GM19043 (cell line): ENCODE measurements around the gene TANK.
"Not testable (repeated sequence)": the region's sequence is repeated elsewhere in the genome, so short reads cannot be mapped to it uniquely, and the experiment has no call there.

Experiments
- ATAC-seq: cut with Tn5 transposase; IDR thresholded peaks from one replicate; pipeline ENCODE4 v1.9.1; 2021; ENCODE audit warnings: low read depth; ENCODE audit not compliant: unreplicated experiment

TANK gene

DNA sequence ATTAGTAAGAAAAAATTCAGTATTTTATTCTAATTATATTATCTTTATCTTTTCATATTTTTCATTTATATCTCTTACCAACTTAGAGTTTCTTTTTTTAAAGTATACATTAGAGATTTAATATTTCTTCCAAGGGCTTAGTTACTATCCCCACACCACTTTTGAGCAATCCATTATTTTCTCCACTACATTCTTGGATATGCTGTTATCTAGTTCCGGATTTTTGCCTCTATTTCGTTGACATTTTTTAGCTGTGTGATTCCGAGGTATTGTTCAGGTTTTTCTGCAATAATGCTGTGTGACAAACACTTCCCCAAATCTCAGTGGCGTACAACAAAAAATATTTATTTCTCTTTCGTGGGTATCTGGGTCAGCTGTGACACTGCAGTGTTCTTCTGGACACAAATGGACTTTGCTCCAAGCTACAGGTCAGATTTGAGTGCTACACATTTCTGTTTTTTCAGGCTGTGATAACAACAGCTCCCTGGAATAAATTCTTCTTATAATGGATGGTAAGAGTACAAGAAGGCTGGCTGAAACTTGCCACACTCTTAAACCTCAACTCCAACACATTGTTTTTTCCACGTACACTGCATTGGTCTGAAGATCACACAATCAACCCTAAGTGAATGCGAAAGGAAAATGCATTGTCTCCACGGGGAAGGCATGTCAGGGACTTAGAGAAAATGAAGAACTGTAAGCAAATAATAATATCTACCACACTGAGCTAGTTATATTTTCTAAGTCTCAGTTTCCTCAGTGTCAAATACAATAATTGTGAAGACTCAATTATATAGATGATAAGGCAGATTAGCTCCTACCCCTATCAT, 97.1 kb downstream of the TANK start:
- no peak for ATAC-seq

DNA sequence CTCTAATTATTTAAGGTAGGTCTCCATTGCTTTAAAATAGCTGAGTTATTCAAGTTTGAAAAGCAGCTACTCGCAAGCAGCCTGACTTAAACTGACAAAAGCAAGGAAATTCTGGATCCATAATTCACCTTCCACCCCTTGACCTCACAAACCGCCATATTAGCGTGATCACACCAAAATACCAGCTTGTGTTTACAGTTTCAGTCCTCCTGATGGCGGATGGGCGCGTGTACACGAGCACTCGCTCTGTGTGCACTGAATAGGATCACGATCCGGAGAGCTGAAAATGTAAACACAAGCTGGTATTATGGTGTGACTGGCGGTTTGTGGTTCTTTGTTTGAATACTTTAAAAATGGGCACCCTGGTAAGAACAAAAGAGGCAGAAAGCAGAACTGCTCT, 105.6 kb downstream of the TANK start:
- no peak for ATAC-seq

DNA sequence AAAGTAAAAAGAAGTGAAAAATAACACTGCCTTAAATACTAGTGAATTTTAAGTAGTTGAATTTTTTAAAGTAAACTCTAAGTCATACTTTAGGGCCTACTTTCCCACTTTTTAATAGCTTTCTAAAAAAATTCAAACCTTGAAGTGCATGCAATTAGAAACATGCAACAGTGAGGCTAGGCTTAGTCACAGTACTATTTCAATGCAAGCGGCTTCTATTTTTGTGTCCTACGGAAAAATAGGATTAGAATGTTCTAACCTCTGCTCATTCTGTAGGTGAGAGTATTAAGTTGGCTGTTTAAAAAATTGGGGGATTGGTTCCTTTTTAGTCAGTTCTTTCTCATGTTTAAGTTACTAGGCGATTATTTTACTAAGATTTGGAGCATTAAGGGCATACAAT, 108.9 kb downstream of the TANK start:
- ATAC-seq: no peak

DNA sequence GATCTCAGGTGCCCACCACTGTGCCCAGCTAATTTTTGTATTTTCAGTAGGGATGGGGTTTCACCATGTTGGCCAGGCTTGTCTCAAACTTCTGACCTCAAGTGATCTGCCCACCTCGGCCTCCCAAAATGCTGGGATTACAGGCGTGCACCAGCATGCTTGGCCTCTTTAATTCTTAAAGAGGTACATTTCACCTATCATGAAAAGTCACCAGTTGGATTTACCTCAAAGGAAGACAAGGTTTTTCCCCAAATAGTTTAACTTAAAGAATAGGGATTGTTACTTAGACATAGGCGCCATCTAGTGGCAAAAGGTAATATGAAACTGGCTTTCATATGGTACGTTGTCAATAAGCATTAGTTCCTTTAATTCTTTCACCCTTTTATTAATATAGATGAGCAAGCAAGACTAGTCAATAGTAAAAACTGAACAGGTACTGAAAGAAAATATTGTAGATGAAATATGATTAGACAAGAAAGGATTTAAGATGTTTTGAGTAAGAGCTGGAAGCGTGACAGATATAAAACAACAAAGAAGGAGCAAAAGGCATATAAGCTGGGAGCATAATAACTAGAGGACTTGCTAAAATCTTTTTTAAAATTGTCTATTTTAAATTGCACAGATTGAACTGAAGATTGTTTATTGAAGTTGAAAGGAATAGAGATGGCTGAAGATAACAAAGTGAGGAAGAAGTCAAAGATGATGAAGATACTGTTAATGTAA, 113.0 kb downstream of the TANK start:
- ATAC-seq: peak; percentile 76

DNA sequence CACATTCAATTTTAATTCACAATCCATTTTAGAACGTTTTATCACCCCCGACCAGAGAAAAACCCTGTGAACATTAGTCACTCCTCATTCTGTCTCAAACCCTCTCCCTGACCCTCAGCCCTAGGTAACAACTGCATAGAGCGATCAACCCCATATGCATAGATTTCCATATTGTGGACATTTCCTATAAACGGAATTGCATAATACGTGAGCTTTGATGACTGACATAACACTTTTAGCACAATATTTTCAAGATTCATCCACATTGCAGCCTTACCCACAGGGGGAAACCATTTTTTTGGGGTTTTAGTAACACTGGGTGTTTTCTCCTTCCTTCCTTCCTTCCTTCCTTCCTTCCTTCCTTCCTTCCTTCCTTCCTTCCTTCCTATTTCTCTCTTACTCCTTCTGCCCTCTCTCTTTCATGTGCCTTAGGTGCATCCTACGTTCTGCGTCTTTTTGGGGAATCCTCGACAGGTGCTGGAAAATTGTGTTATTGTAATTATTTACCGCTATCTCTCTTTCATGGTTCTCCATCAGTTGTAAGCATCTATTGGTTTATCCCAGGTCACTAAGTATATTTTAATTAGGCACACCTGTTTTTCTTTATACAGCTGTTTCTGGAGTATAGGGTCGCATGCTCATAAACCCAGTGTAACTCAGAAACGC, 118.5 kb downstream of the TANK start:
- ATAC-seq: not testable (repeated sequence)

DNA sequence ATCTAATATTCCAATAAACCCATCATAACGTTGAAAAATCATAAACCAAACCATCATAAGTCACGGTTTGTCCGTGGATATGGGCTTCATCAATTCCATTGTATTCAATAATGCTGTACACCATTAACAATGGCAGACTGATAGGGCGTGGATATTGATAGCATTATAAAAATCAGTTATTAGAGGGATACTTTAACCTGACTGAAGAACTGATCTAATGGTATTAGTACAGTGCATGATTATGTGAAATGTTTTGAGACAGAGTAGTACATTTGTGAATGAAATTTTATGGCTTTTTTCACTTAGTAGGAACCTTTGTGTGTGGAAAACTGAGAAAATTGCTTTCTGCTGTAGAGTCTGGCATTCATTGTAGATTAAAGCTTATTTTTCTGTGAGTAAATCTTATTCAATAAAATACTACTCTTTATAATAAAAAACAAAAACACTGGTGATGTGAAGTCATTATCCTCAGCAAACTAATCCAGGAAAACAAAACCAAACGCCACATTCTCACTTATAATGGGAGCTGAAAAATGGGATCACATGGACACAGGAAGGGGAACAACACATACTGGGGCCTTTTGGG, 119.1 kb downstream of the TANK start:
- not testable (repeated sequence) for ATAC-seq

DNA sequence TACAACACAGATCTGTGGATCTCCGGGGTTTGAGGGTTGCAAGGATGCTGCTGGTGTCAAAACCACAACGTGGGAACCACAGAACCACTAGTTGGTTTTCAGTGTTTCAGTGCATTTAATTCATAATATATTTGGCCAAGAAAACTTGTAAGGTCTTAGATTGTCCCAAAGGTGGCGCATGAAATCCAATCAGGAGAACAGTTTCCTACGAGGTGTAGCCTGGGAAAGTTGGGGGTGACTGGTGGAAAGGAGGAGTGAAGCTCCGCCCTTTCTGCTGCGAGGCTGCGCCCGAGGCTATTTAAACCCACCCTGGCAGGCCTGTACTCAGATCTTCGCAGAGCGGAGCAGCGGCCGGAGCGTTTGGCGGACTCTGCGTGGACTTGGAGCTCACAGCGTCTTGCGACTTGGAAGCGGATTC, 120.7 kb downstream of the TANK start:
- ATAC-seq: not testable (repeated sequence)

DNA sequence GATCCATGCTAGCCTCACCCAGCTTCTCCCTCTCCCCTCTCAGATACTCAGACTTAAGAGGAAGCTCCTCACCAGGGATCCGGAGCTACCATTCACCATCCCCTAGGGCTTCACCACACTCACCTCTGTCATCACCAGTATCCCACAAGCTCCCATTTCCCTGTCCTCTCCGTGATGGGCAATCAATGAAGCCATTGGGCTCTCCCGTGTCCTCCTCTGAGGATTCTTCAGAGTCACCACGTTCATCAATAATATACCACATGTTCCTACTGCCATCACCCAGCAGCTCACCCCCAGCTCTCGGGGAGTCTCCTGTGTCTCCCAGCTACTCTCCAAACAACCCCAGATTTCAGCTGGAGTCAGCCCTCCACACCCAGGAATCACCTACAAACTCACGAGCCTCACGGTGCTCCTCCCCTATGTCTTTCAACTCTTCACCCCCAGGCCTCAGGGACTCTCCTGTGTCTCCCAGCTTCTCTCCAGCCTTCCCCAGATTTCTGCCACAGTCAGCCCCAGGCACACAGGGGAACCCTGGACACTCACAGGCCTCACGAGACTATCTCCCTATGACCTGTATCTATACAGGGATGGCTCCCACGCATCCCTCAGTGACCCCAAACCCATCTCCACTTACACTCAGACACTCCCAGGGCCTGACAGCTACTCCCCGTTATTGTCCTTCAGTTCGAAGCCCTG, 121.5 kb downstream of the TANK start:
- ATAC-seq: not testable (repeated sequence)

DNA sequence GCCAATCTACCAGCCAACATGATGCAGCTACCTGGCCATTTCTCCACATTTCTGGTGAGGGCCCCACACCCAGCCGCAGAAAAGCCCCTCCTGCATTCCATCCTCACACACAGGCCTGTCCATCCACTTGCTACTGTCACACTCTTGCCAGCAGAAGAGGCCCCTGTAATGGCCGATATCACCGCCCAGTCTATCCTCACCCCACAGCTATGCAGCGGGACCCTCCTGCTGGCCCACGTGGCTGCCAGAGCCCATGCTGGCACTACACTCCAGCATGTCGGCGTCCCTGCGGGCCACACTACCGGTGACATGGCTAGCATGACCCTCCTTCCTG, 122.0 kb downstream of the TANK start:
- not testable (repeated sequence) for ATAC-seq

DNA sequence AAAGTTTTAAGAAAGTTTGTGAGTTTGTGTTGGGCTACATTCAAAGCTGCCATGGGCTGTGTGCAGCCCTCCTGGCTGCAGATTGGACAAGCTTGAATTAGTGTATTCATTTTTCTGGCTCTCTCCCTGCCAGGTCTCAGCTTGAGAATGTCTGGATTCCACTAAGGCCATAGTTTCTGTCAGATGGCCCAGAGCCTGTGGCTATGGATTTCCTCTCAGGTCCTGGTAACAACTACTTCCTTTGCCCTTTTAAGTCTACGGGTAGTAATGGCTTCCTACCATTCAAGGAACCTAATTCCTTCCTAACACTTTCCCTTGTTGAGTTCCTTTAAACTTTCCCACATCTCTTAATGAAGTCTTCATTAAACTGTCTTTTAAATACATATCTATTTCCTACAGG, 123.7 kb downstream of the TANK start:
- no peak for ATAC-seq
